Activated CD8-positive, alpha-beta memory T cell treated with anti-CD3 and anti-CD28 coated beads, Interleukin-2, amount 10 ng/mL, durations not matched to agents 7 days and 5 days (primary cell): Measurements from ENCODE around the gene VAV1. TPM values are rescaled to one million over a fixed set of nuclear protein-coding genes. Genes with fewer than 3 reads are reported as not detected.
A peak's percentile ranks its signal among the peaks of the same experiment; 100 is the strongest.
"Not testable (repeated sequence)": the region's sequence is repeated elsewhere in the genome, so short reads cannot be mapped to it uniquely, and the experiment has no call there.

Source experiments
- ATAC-seq: fragments of 150-1000 bp; cut with Tn5 transposase; one replicate; pipeline ENCODE4 v1.10.0; 2021; ENCODE audit warnings: moderate library complexity
- CTCF ChIA-PET: fragments of 350-600 bp; sonication (Branson Sonifier 250); formaldehyde crosslinking; loops from one replicate; lab custom pipeline; 2021; ENCODE audit warnings: antibody characterized with exemption; lab: Charles Lee
- DNase-seq: peaks from one replicate; pipeline ENCODE4 v3.0.0-alpha.2; 2020
- H3K27ac Mint-ChIP-seq: one replicate; pipeline ENCODE4 v1.8.0; 2021; ENCODE audit warnings: mild to moderate bottlenecking, mixed read lengths
- H3K27me3 Mint-ChIP-seq: one replicate; pipeline ENCODE4 v1.8.0; 2021; ENCODE audit warnings: mixed read lengths
- H3K36me3 Mint-ChIP-seq: one replicate; pipeline ENCODE4 v1.8.0; 2021; ENCODE audit warnings: mild to moderate bottlenecking, mixed read lengths
- H3K4me1 Mint-ChIP-seq: one replicate; pipeline ENCODE4 v1.8.0; 2021; ENCODE audit warnings: mixed read lengths
- H3K4me3 Mint-ChIP-seq: one replicate; pipeline ENCODE4 v1.8.0; 2021; ENCODE audit warnings: mild to moderate bottlenecking, moderate library complexity, mixed read lengths
- H3K9me3 Mint-ChIP-seq: one replicate; pipeline ENCODE4 v1.8.0; 2022; ENCODE audit warnings: low read depth, mixed read lengths
- total RNA-seq, 2 experiments: library from RNA; stranded (reverse); gene quantifications; one replicate each; pipeline ENCODE4 v1.2.3, GENCODE V29; 2021

Gene VAV1
- total RNA-seq, 2 experiments from 2014 or later = 98.5 to 114 TPM

GRCh38 chr19:6754653-6755463 is 17.6 kb upstream of the VAV1 start:
- ATAC-seq (no peak), DNase-seq (no peak)
- Mint-ChIP-seq H3K36me3 (peaks cover 33% of the 10 kb centered on the region), H3K27me3 (no peaks in the 10 kb centered on the region), H3K9me3 (no peaks in the 10 kb centered on the region), H3K4me3 (no peak overlapping the region), H3K4me1 (peaks cover 15% of the 10 kb centered on the region), H3K27ac (no peak overlapping the region)
- CTCF ChIA-PET = interaction anchor here (1.3 to 2.5 kb wide), 3 partner anchors 18 to 203 kb away, joined by 3 to 15 read pairs (median 4); partner anchors contain the start of gene GPR108

- CTCF ChIA-PET = interaction anchor here (0.9 to 1.6 kb wide), 5 partner anchors 9 to 244 kb away, joined by 3 to 4 read pairs (median 3); partner anchors contain the start of gene VAV1
- Mint-ChIP-seq H3K4me1 (peaks cover 8% of the 10 kb centered on the region), H3K27ac (no peak overlapping the region), H3K9me3 (no peaks in the 10 kb centered on the region), H3K27me3 (no peaks in the 10 kb centered on the region), H3K4me3 (no peak overlapping the region), H3K36me3 (peaks cover 26% of the 10 kb centered on the region)
- no peak for ATAC-seq
- no peak for DNase-seq
These were observed 11.9 kb upstream of the VAV1 start for GRCh38 chr19:6760606-6761005.

DNA sequence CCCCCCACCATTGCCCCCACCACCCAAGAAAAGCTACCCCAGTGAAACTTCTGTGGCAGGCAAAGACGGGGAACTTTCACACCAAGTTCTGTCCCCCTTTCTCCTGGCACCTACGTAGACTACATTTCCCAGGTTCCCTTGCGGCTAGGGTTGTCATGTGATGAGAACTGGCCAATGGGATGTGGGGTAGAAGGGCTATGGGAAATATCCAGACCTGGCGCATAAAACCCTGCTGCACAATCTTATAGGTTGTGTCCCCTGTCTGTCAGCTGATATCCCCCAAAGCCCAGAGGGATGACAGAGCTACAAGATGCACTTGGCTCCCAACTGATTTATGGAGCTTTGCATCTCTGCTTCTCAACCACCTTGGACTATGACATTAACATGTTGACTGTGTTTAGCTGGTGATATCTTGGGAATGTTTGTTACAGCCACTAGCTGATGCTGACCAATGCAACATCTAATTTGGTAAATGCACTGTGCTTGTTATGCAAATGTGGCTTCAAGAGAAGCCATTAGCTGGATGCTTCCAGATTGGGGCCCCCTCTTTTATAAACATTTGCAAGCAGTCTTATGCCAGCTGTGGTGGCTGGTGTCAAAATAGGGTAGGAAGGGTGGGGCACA is 11.3 kb upstream of the VAV1 start:
- CTCF ChIA-PET = interaction anchor here (0.9 to 1.6 kb wide), 6 partner anchors 9 to 245 kb away, joined by 3 to 4 read pairs (median 3); partner anchors contain the start of gene VAV1
- H3K4me1 Mint-ChIP-seq = peaks cover 14% of the 10 kb centered on the region
- no peak overlapping the region for H3K4me3 Mint-ChIP-seq
- H3K27ac Mint-ChIP-seq = no peak overlapping the region
- H3K27me3 Mint-ChIP-seq = no peaks in the 10 kb centered on the region
- DNase-seq (peak; percentile 56), ATAC-seq (no peak)
- no peaks in the 10 kb centered on the region for H3K9me3 Mint-ChIP-seq
- H3K36me3 Mint-ChIP-seq = peaks cover 26% of the 10 kb centered on the region

GRCh38 chr19:6762253-6762797 is 10.2 kb upstream of the VAV1 start:
- Mint-ChIP-seq H3K36me3 (peaks cover 26% of the 10 kb centered on the region), H3K4me1 (peaks cover 20% of the 10 kb centered on the region)
- not testable (repeated sequence) for H3K27ac Mint-ChIP-seq, H3K27me3 Mint-ChIP-seq, H3K4me3 Mint-ChIP-seq, ATAC-seq, DNase-seq, H3K9me3 Mint-ChIP-seq
- CTCF ChIA-PET = interaction anchor here (1.6 kb wide), 1 partner anchor 246 kb away, joined by 3 read pairs; no protein-coding TSS in a partner anchor

DNA sequence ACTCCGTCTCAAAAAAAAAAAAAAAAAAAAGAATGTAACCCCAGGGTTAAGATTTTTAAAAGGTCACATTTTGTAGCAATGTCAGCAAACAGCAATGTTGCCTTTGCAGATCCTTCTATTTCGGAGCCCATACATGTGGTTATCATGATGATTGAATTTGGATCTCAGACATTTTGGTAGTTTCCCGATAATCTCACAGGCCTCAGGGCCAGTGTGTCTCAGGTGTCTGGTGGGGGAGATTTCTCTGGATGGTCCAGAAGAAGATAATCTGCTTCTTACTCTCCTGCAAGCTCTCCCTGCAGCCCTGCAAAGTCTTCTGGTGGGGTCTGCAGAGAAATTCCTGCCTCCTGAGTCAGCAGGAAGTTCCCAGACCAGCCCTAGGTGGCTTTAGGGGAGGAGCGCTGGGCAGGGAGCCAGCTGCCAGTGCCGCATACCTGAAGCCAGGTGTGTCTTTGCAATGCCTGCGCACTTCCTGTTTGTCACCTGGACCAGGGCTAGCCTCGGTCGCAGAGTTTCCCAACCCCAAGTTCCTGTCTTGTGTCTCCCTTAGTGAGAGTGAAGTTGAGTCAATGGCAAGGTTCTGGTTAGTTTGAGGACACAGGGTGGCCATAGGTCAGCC is 6.7 kb upstream of the VAV1 start:
- Mint-ChIP-seq H3K4me1 (peaks cover 28% of the 10 kb centered on the region), H3K27ac (peak overlapping the region; percentile 93), H3K4me3 (peak overlapping the region; percentile 91), H3K9me3 (no peaks in the 10 kb centered on the region), H3K27me3 (no peaks in the 10 kb centered on the region), H3K36me3 (peaks cover 8% of the 10 kb centered on the region)
- ATAC-seq (no peak), DNase-seq (peak; percentile 45)
- CTCF ChIA-PET = interaction anchor here (1.0 to 1.4 kb wide), 4 partner anchors 12 to 214 kb away, joined by 3 to 5 read pairs (median 4); no protein-coding TSS in a partner anchor

- Mint-ChIP-seq H3K4me3 (peak overlapping the region; percentile 91), H3K9me3 (no peaks in the 10 kb centered on the region), H3K27me3 (no peaks in the 10 kb centered on the region), H3K4me1 (peaks cover 29% of the 10 kb centered on the region), H3K36me3 (peaks cover 1% of the 10 kb centered on the region), H3K27ac (peak overlapping the region; percentile 93)
- ATAC-seq (no peak), DNase-seq (no peak)
- CTCF ChIA-PET = interaction anchor here (1.0 to 4.4 kb wide), 5 partner anchors 13 to 215 kb away, joined by 3 to 23 read pairs (median 5); no protein-coding TSS in a partner anchor
These were observed 6.0 kb upstream of the VAV1 start for GRCh38 chr19:6766357-6767080.

GRCh38 chr19:6767081-6767356 is 5.5 kb upstream of the VAV1 start:
- peak overlapping the region; percentile 93 for H3K27ac Mint-ChIP-seq
- peak; percentile 77 for DNase-seq
- CTCF ChIA-PET = interaction anchor here (1.0 to 4.4 kb wide), 4 partner anchors 13 to 215 kb away, joined by 4 to 23 read pairs (median 5); no protein-coding TSS in a partner anchor
- H3K9me3 Mint-ChIP-seq = no peaks in the 10 kb centered on the region
- H3K4me3 Mint-ChIP-seq = peak overlapping the region; percentile 91
- H3K4me1 Mint-ChIP-seq = peaks cover 34% of the 10 kb centered on the region
- peak; percentile 47 for ATAC-seq
- no peaks in the 10 kb centered on the region for H3K27me3 Mint-ChIP-seq
- H3K36me3 Mint-ChIP-seq = no peaks in the 10 kb centered on the region

DNA sequence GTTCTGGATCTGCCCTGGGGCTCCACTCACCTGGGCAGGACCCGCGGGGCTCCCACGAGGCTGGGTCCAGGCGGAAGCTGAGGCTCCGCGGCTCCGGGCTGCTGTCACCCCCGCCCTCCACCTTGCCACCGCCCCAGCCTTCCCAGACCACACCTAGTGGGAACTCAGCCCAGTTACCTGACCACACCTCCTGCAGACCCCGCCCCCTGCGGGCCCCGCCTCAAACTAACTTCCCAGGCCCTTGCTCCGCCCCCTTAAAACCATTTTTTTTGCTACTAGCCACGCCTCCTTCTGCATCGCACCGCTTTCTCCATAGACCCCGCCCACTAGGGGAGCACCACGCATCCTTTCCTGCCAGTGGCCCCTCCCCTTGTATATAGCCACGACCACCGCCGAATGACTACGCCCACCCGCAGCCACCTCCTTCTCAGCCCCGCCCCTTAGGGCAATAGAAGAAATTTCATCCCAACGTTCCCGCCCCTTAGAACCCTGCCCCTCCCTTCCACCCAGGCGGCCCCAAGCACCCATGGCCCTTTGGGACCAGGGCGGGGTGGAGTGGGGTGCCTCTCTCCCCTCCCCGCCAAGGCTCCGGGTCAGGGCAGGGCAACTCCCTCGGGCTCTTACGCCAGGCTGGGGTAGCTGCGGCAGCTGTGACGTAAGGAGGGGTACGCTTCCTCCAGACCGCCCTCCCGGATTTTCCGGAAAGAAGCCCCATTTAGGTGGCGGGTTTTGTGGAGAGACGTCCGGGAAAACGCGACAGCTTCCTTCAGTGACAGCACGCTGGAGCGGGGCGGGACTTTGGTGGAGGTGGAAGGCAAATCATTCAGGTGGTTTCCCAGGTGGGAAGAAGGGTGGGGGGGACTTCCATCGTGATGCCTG is 4.9 kb upstream of the VAV1 start, which contains the start of gene SH2D3A:
Gene SH2D3A (minus strand): TSS at position 79 of the 879 bp plus-strand sequence. CDS start 3,687 bp downstream, outside the sequence.
- CTCF ChIA-PET = interaction anchor here (1.2 to 4.4 kb wide), 7 partner anchors 11 to 113 kb away, joined by 3 to 23 read pairs (median 9); no protein-coding TSS in a partner anchor
- no peaks in the 10 kb centered on the region for H3K36me3 Mint-ChIP-seq
- peak within 1 kb of the TSS; percentile 91 for H3K4me3 Mint-ChIP-seq
- H3K27ac Mint-ChIP-seq = peak within 1 kb of the TSS; percentile 93
- DNase-seq (peak; percentile 98), ATAC-seq (peak; percentile 77)
- peaks cover 38% of the 10 kb centered on the region for H3K4me1 Mint-ChIP-seq
- H3K27me3 Mint-ChIP-seq = no peaks in the 10 kb centered on the region
- H3K9me3 Mint-ChIP-seq = no peaks in the 10 kb centered on the region

DNA sequence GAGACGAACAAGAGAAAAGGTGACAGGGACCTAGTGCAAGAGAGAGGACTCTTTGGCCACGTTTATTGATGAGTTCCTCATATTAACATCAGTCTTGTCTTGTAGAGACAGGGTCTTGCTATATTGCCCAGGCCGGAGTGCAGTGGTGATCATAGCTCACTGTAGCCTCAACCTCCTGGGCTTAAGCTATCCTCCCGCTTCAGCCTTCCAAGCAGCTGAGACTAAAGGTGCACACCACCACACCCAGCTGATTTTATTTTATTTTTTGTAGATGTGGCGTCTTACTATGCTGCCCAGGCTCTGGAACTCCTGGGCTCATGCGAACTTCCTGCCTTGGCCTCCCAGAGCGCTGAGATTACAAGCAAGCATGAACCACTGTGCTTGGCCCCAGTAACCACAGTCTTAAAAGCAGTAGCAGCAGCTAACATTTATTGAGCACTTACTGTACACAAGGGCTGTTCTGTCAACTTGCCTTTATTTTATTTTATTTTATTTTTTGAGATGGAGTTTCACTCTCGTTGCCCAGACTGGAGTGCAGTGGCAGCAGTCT is 4.2 kb upstream of the VAV1 start:
- CTCF ChIA-PET = interaction anchor here (0.6 to 4.4 kb wide), 7 partner anchors 11 to 114 kb away, joined by 3 to 23 read pairs (median 9); no protein-coding TSS in a partner anchor
- H3K4me3 Mint-ChIP-seq = peak overlapping the region; percentile 91
- H3K27ac Mint-ChIP-seq = peak overlapping the region; percentile 93
- no peaks in the 10 kb centered on the region for H3K9me3 Mint-ChIP-seq
- peaks cover 39% of the 10 kb centered on the region for H3K4me1 Mint-ChIP-seq
- H3K27me3 Mint-ChIP-seq = no peaks in the 10 kb centered on the region
- no peak for ATAC-seq
- DNase-seq = peak; percentile 58
- H3K36me3 Mint-ChIP-seq = peaks cover under 1% of the 10 kb centered on the region

DNA sequence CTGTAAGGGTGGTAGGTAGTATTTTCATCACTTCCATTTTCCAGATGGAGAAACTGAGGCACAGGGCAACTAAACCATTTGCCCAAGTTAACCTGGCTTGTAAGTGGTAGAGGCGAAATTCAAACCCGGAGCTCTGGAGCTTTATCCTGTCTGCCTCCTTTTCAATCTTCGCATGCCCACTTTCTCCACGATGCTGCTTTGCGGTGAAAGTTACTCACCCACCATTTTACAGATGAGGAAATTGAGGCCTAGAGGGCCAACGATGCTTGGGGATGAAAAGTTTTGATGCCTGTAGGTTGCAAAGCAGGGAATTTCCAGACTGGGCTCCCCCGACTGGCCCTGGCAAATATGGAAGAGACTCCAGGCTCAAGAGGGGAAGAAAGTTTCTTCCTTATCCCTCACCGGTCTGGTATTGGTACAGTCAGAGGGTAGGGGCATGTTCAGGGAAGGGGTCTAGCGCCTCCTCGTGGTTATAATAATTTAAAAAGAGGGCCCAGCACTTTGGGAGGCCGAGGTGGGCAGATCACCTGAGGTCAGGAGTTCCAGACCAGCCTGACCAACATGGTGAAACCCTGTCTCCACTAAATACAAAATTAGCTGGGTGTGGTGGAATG is 3.4 kb upstream of the VAV1 start:
- no peaks in the 10 kb centered on the region for H3K27me3 Mint-ChIP-seq
- H3K36me3 Mint-ChIP-seq = peaks cover 6% of the 10 kb centered on the region
- CTCF ChIA-PET = interaction anchor here (0.7 to 4.4 kb wide), 8 partner anchors 10 to 551 kb away, joined by 3 to 23 read pairs (median 10); no protein-coding TSS in a partner anchor
- H3K4me1 Mint-ChIP-seq = peaks cover 44% of the 10 kb centered on the region
- peak overlapping the region; percentile 57 for H3K27ac Mint-ChIP-seq
- no peak overlapping the region for H3K4me3 Mint-ChIP-seq
- no peak for DNase-seq
- no peak for ATAC-seq
- no peaks in the 10 kb centered on the region for H3K9me3 Mint-ChIP-seq

DNA sequence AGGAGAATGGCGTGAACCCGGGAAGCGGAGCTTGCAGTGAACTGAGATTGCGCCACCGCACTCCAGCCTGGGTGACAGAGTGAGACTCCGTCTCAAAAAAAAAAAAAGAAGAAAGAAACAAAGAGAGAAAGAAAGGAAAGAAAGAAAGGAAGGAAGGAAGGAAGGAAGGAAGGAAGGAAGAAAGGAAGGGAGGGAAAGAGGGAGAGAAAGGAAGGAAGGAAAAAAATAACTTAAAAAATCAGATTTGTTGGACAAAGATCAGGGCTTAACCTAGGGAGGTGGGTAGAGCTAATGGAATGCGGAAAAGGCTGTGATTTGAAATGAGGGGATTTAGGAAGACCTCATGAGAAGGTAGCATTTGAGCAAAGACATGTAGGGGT is 870 bp upstream of the VAV1 start:
- Mint-ChIP-seq H3K36me3 (peaks cover 22% of the 10 kb centered on the region), H3K4me3 (peak overlapping the region; percentile 96), H3K27ac (peak overlapping the region; percentile 89), H3K4me1 (peaks cover 49% of the 10 kb centered on the region)
- ATAC-seq, H3K27me3 Mint-ChIP-seq, H3K9me3 Mint-ChIP-seq, DNase-seq: not testable (repeated sequence)
- CTCF ChIA-PET = interaction anchor here (0.7 to 4.8 kb wide), 8 partner anchors 30 to 255 kb away, joined by 3 to 46 read pairs (median 8); partner anchors contain the start of gene GPR108
